A673 (cell line): ENCODE data around the gene IGF2R. TPM values are rescaled to one million over a fixed set of nuclear protein-coding genes. Genes with fewer than 3 reads are reported as not detected.

Experiments used
- BruUV-seq: library from RNA; stranded (reverse); fragments of 400-500 nt; replicated peaks from 2 replicates; lab custom pipeline; 2021; lab: Mats Ljungman, UMichigan
- CTCF ChIA-PET: fragments of 300-600 bp; sonication (Branson Sonifier 250); formaldehyde crosslinking; loops from one replicate; lab custom pipeline; 2022; ENCODE audit warnings: antibody characterized with exemption; lab: Charles Lee
- POLR2A ChIA-PET: fragments of 300-600 bp; sonication (Branson Sonifier 250); formaldehyde crosslinking; loops from one replicate; lab custom pipeline; 2022; ENCODE audit warnings: antibody characterized with exemption; ENCODE audit not compliant: low non-redundant PET; lab: Charles Lee
- DNase-seq: peaks from one replicate; pipeline ENCODE4 v3.0.0-alpha.2; 2015; ENCODE audit warnings: low spot score
- H3K27ac ChIP-seq: fragments of 200-600 bp; sonication (generic); 2 replicates; pipeline ENCODE4 v1.5.1; 2016; ENCODE audit warnings: mixed run types, low read depth, mild to moderate bottlenecking, mixed read lengths, antibody characterized with exemption, low read length; ENCODE audit not compliant: poor library complexity, severe bottlenecking
- H3K27me3 ChIP-seq: fragments of 200-600 bp; sonication (generic); replicated peaks from 2 replicates; pipeline ENCODE4 v1.6.1; 2017; ENCODE audit warnings: mixed run types, low read depth, mild to moderate bottlenecking, mixed read lengths, antibody characterized with exemption, low read length; ENCODE audit not compliant: insufficient read depth, poor library complexity
- H3K36me3 ChIP-seq: fragments of 200-600 bp; sonication (generic); 2 replicates; pipeline ENCODE4 v1.6.1; 2016; ENCODE audit warnings: mixed run types, mild to moderate bottlenecking, mixed read lengths, antibody characterized with exemption, low read length; ENCODE audit not compliant: insufficient read depth, poor library complexity, severe bottlenecking
- H3K4me1 ChIP-seq: fragments of 200-600 bp; sonication (generic); 2 replicates; pipeline ENCODE4 v1.6.1; 2017; ENCODE audit warnings: mixed run types, mild to moderate bottlenecking, mixed read lengths, antibody characterized with exemption, low read length; ENCODE audit not compliant: insufficient read depth, poor library complexity, severe bottlenecking
- H3K4me3 ChIP-seq: fragments of 200-600 bp; sonication (generic); 2 replicates; pipeline ENCODE4 v1.5.1; 2016; ENCODE audit warnings: low read depth, mixed run types, mild to moderate bottlenecking, mixed read lengths, low read length; ENCODE audit not compliant: poor library complexity, severe bottlenecking
- H3K9me3 ChIP-seq: fragments of 200-600 bp; sonication (generic); 2 replicates; pipeline ENCODE4 v1.6.1; 2016; ENCODE audit warnings: mixed run types, low read depth, mild to moderate bottlenecking, mixed read lengths, antibody characterized with exemption, low read length; ENCODE audit not compliant: poor library complexity, severe bottlenecking
- EZH2 ChIP-seq: fragments of 200-600 bp; sonication (generic); IDR thresholded peaks from 2 replicates; pipeline ENCODE4 v1.6.1; 2017; ENCODE audit warnings: borderline replicate concordance, low read depth, mild to moderate bottlenecking, mixed read lengths, antibody characterized with exemption, low read length; ENCODE audit not compliant: poor library complexity, severe bottlenecking
- intact Hi-C: fragments of 100-400 bp; cut with micrococcal nuclease; formaldehyde crosslinking; loops from one replicate; pipeline ENCODE4 v1.10.0; 2022; ENCODE audit not compliant: unreplicated experiment
- total RNA-seq: library from RNA; stranded (reverse); gene quantifications from 2 replicates; pipeline ENCODE4 v1.2.3, GENCODE V29; 2021
- TF ChIP-seq, protein P1 (sequence below): fragments of 300-800, 200-600 bp; sonication (generic); conservative IDR thresholded peaks from 2 replicates; pipeline ENCODE4 v1.5.1; 2017; ENCODE audit warnings: low read depth, mild to moderate bottlenecking, antibody characterized with exemption, low read length, moderate library complexity, mixed read lengths

The IGF2R gene
- total RNA-seq, 1 experiment from 2014 or later, result 67.4 TPM

DNA sequence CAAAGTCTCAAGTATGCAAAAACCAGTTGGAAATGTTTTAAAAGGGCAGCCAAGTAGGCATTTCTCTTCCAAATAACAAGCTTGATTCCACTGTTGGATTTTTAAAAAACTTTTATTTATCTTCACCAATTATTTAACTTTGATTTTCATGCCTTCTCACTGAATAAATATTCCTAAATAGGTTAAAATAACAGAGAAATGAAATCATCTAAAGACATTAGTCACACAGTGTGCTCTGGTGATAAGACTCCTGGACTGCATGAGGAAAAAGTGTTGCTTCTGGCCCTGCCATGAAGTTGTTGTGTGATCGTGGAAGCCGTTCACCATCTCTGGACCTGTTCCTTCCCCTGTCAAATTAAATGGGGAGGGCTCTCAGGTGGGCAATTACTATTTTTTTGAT, 33.8 kb upstream of the IGF2R start:
- intact Hi-C loops, result no loop called here
- H3K27ac ChIP-seq, result no peak overlapping the region
- no TSS peak for BruUV-seq
- ChIA-PET POLR2A (no interaction called here), CTCF (no interaction called here)
- H3K27me3 ChIP-seq, result peaks cover 7% of the 10 kb centered on the region
- DNase-seq, result no peak
- peaks cover 3% of the 10 kb centered on the region for H3K9me3 ChIP-seq
- no peak overlapping the region for H3K4me3 ChIP-seq
- TF ChIP-seq EZH2, result no peak
- TF ChIP-seq, protein P1, sequence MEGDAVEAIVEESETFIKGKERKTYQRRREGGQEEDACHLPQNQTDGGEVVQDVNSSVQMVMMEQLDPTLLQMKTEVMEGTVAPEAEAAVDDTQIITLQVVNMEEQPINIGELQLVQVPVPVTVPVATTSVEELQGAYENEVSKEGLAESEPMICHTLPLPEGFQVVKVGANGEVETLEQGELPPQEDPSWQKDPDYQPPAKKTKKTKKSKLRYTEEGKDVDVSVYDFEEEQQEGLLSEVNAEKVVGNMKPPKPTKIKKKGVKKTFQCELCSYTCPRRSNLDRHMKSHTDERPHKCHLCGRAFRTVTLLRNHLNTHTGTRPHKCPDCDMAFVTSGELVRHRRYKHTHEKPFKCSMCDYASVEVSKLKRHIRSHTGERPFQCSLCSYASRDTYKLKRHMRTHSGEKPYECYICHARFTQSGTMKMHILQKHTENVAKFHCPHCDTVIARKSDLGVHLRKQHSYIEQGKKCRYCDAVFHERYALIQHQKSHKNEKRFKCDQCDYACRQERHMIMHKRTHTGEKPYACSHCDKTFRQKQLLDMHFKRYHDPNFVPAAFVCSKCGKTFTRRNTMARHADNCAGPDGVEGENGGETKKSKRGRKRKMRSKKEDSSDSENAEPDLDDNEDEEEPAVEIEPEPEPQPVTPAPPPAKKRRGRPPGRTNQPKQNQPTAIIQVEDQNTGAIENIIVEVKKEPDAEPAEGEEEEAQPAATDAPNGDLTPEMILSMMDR, result no peak
- no peaks in the 10 kb centered on the region for H3K4me1 ChIP-seq
- H3K36me3 ChIP-seq, result no peaks in the 10 kb centered on the region

DNA sequence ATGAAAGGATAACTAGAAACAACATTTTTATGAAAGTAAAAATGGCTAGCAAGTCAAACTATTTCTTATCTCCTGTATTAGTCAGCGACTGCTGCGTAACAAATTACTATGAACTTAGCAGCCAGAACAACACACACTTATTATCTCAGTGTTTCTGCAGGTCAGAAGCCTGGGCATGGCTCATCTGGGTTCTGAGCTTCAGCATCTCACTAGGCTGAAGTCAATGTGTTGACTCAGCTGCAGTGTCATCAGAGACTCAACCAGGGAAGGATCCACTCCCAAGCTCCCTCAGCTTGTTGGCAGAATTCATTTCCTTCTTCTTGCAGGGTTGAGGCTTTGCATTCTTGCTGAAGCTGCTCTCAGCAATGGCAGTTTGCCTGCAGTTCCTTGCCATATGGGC, 33.2 kb upstream of the IGF2R start:
- H3K4me1 ChIP-seq, result no peaks in the 10 kb centered on the region
- H3K36me3 ChIP-seq, result no peaks in the 10 kb centered on the region
- no TSS peak for BruUV-seq
- no peak overlapping the region for H3K27ac ChIP-seq
- CTCF ChIA-PET, result no interaction called here
- POLR2A ChIA-PET, result no interaction called here
- H3K9me3 ChIP-seq, result peaks cover 3% of the 10 kb centered on the region
- no peak overlapping the region for H3K4me3 ChIP-seq
- TF ChIP-seq EZH2, result no peak
- TF ChIP-seq, protein P1, result no peak
- peaks cover 7% of the 10 kb centered on the region for H3K27me3 ChIP-seq
- intact Hi-C loops, result no loop called here
- DNase-seq, result no peak

DNA sequence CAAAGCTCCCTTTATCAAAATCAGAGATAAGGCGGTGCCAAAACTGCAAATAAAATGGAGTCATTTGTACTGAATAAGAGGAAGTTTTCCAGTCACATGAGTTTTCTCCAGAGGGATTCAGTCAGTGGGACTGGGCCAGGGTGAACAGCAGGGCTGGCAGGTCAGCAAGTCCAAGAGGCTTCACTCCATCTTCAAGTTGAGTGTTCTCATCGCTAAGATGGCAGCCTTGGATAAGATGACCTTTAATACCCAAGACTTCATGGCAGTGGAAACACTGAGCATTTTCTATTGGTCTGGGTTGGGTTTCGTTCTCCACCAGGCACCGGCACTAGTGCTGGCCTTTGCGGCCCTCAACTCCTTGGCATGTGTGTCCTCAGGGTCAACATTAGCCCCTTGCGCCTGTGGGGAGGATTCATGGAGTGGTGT, 29.3 kb upstream of the IGF2R start:
- ChIA-PET CTCF (no interaction called here), POLR2A (no interaction called here)
- Histone ChIP-seq H3K4me1 (no peaks in the 10 kb centered on the region), H3K27me3 (peaks cover 7% of the 10 kb centered on the region), H3K36me3 (no peaks in the 10 kb centered on the region), H3K4me3 (no peak overlapping the region), H3K27ac (no peak overlapping the region), H3K9me3 (peaks cover 3% of the 10 kb centered on the region)
- intact Hi-C loops, result no loop called here
- BruUV-seq, result no TSS peak
- no peak for DNase-seq
- TF ChIP-seq EZH2, result no peak
- TF ChIP-seq, protein P1, result no peak
